HTERT RPE-1 (cell line): ENCODE results near the gene CDK2AP2.
"Not testable (repeated sequence)": the region's sequence is repeated elsewhere in the genome, so short reads cannot be mapped to it uniquely, and the experiment has no call there.

ENCODE experiments used
- in situ Hi-C: fragments of 300-500 bp; cut with MboI; formaldehyde crosslinking; loops from 4 replicates; pipeline ENCODE4 v1.14.3; 2020; ENCODE audit warnings: low sequenced_read_pairs

Gene CDK2AP2

DNA sequence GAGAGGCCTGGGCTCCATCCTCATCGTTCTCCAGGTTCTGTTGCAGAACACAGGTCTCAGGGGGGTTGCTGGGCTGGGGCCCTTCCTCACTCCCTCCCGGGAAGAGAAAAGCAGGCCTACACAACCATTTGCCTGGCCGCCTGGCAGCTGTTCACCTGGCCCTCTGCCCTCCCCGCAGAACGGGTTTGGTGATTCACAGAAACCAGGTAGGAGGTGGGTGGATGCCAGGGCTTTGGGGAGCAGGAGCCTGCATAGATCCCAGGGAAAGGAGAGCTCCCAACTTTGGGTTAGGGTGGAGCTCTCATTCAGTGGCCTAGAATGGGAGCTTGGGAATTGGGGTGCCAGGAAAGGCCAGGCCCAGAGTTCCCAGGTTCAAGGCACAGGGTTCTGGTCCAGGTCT, 39.9 kb downstream of the CDK2AP2 start:
- in situ Hi-C loops: no loop called here

DNA sequence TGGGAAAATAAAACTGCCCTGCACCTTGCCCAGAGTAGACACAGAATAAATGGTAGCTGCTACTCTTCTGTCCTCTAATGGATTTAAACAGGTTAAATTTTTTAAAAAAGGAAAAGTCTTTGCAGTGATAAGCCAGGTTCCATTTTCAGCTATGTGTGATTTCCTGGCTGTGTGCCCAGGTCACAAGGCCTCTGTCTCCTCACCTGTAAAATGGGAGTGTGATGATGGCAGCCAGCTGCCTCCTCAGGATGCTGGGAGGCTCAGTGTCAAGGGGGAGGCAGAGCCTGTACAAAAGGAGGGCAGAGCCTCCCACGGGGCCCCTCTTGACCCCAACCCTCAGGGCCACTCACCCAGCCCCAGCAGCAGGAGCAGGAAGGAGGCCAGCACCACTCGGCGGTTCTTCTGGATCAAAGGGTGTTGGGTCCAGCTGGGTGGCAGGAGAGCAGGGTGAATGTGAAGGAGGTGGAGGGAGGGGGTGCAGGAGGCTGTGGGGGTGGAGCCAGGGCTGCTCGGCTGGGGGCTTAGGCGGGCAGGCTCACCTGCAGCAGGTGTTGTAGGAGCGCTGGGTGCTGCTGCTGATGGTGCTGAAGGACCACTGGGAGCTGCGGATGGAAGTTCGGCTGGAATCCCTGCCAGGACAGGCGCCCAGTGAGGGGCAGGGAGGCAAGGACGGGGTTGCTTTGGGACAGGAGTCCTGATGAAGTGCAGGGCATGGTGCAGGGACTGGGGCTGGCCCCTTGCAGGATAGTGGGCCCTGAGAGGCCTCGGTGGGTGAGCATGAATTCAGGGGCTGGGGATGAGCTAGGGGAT, 40.8 kb downstream of the CDK2AP2 start:
- in situ Hi-C loops: no loop called here

DNA sequence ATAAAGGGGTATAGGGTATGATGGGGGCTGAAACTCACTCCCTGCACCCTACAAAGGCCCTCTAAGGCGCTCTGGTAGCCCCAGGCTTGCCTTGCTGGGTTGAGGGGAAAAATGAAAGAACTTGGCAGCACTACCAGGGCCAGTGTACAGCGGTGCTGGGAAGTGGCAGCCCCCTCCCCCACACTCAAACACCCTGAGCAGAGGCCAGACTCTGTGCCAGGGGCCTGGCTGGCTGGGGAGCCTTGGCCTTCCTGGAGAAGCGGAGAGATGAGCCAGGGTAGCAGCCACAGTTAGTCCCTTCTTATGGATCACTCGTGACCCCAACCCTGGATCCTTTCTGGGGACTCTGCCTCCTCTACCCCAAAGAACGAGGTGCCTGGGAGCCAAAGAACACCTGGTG, 41.6 kb downstream of the CDK2AP2 start:
- in situ Hi-C loops: no loop called here

DNA sequence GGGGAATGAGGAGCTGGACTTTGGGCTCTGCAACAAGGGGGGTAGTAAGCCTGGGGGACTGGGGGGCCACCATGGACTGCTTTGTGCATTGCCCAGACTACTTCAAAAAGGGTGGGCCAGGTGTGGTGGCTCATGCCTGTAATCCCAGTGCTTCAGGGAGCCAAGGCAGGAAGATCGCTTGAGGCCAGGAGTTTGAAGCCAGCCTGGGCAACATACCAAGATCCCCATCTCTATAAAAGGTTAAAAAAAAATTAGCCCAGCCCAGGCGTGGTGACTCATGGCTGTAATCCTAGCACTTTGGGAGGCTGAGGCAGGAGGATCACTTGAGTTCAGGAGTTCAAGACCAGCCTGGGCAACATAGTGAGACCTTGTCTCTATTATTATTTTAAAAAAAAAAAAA, 42.4 kb downstream of the CDK2AP2 start:
- in situ Hi-C loops: not testable (repeated sequence)

DNA sequence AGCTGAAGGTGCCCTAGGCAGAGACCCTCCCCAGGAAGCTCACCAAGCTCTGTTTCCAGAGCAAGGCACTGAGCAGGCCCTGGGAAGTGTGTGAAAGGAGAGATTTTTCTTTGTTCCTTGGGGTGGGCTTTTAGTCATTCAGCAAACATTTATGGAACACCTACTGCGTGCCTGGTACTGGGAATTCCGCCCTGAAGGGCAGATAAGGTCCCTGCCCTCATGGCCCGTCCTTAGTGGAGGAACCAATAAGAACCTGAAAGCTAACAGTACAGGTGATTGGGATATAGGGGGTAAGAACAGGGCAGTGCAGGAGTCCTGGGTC, 42.8 kb downstream of the CDK2AP2 start:
- in situ Hi-C loops: no loop called here

DNA sequence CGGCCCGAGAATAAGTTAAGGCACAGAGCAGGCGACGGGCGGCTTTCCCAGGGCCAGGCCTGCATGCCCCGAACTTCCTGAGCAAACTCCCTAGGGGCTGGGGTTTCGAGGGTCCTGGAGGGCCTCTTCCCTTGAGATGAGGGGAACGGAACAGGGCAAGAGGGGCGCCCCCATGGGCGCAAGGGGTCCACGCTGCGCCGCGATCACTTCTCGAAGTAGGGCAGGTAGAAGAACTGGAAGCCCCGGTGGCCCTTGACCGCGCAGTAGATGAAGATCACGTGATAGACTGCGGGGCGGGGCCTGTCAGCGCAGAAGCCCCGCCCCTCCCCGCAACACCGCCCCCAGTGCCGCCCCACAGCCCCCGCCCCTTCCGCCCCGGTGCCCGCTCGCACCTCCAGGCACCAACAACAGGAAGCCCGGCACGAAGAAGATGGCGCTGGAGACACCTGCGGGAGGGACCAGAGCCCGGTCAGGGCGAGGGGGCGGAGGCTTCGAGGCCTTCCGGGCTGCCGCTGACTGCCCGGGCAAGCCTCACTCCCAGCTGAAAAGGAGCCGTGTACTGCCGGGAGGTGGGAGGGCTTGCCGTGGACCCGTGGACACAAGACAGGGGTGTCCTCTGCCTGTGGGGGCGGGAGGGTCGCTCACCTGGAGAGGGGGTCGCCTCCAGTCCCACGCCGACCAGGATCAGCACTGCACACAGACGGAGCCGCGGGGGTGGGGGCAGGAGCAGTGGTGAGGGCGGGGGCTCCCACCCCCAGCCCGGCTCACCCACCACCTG, 43.4 kb downstream of the CDK2AP2 start:
- in situ Hi-C loops: no loop called here

DNA sequence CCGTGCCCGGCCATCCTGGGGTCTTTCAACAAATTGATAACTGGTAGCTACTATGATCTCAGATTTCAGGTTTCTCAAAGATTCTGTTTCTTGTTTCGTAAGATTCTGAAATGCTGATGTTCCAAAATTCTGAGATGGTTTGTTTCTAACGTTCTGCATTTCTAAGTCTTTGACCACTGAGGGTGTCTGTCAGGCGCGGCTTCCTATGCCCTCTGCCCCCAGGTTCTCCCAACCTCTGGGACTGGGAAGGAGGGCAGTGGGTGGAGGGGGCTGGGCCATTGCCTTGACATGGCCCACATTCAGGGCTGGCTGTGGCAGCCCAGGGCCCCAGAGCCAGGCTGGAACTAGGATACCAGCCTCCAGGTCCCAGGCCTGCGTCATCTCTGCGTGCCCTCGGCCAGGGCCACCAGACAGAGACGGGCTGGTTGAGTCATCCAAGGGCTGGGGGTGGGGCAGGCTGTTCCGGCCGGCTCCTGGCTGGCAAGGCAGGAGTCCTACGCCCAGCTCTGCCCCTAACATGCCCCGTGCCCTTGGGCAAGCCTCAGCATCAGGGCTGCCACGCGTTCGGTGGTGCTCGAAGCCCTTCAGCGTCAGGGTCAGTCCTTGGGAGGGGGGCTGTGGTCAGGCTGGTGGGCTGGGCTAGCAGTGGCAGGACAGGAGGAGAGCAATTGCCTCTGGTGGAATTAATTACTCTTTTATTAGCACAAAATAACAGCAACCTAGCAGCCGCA, 44.1 kb downstream of the CDK2AP2 start:
- in situ Hi-C loops: no loop called here

DNA sequence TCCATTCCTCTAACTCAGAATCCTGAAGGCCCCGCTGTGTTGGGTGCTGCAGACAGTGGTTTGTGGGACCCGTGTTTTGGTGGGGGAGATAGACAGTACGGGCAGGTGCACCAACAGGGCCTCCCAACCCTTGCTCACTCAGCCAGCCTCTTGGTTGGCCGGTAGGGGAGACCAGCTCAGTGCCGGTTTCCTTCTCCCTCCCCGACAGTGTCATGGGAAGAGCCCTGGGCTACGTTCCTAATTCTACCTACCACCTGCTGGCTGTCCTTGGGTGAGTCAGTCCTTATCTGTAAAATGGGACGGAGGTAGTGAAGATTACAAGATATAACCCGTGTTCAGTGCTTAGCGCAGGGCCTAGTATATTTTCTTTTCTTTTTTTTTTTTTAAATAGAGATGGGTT, 44.8 kb downstream of the CDK2AP2 start:
- in situ Hi-C loops: no loop called here

DNA sequence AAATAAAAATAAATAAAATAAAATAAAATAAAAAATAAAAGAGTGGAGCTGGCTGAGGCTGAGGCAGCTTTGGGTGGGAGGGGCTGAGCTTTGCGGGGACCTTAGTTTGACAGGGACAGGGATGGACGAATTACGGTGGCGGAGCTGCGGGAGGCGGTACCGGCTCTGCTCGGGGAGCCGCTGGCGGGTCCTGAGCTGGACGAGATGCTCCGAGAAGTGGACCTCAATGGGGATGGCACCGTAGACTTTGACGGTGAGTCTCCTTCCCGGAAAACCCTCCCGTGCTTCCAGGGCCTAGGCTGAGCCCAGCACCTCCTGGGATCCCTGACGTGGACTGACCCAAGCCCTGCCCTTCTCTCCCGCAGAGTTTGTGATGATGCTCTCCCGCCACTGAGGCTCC, 49.7 kb downstream of the CDK2AP2 start:
- in situ Hi-C loops: no loop called here

DNA sequence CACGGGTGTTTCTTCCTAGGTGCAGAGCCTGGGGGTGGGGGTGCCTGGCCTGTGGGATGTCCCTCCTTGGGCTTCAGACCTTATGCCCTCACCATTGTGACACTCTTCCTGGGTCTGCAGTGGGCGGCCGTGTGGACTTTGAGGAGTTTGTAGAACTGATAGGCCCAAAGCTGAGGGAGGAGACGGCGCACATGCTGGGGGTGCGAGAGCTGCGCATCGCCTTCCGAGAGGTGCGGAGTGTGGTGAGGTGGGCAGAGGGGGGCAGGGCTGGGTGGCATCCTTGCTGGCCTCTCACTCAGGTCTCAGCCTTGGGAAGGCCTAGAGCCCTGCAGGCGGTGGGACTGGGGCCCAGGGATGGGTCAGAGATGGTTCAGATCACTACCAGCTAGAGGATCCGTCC, 50.5 kb downstream of the CDK2AP2 start:
- in situ Hi-C loops: no loop called here
